Omental fat pad (tissue), 4 donors: ENCODE results near the gene GRID1. TPM values are rescaled to one million over a fixed set of nuclear protein-coding genes. Genes with fewer than 3 reads are reported as not detected.

Experiments used
- ATAC-seq: fragments of 150-250 bp; one replicate; pipeline ENCODE4 v1.9.1; 2016; ENCODE audit warnings: mild to moderate bottlenecking, moderate library complexity; ENCODE audit not compliant: low FRiP score
- DNase-seq: peaks from one replicate; pipeline ENCODE4 v3.0.0-alpha.2; 2019; ENCODE audit warnings: low spot score
- total RNA-seq, 4 donors: library from RNA; depleted of rRNA; stranded (reverse); fragments of >200 nt; gene quantifications; one replicate each; pipeline ENCODE4 v1.1.0, GENCODE V29; 2016
- TF ChIP-seq, protein P1 (sequence below), 3 donors: fragments of 450-650 bp; IDR thresholded peaks; one replicate each; pipeline ENCODE4 v1.5.1; 2016 to 2017; ENCODE audit warnings: antibody characterized with exemption in 3 of 3, mild to moderate bottlenecking in 3 of 3, moderate library complexity in 2 of 3

Gene GRID1
- total RNA-seq, 4 donors from 2014 or later: 1.5 to 3.5 (median 2.4) TPM

GRCh38 chr10:86247588-86247987 lies 119.0 kb downstream of the GRID1 start:
- no peak for DNase-seq
- TF ChIP-seq, protein P1, sequence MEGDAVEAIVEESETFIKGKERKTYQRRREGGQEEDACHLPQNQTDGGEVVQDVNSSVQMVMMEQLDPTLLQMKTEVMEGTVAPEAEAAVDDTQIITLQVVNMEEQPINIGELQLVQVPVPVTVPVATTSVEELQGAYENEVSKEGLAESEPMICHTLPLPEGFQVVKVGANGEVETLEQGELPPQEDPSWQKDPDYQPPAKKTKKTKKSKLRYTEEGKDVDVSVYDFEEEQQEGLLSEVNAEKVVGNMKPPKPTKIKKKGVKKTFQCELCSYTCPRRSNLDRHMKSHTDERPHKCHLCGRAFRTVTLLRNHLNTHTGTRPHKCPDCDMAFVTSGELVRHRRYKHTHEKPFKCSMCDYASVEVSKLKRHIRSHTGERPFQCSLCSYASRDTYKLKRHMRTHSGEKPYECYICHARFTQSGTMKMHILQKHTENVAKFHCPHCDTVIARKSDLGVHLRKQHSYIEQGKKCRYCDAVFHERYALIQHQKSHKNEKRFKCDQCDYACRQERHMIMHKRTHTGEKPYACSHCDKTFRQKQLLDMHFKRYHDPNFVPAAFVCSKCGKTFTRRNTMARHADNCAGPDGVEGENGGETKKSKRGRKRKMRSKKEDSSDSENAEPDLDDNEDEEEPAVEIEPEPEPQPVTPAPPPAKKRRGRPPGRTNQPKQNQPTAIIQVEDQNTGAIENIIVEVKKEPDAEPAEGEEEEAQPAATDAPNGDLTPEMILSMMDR (IDR thresholded peaks at IDR 0.05): no peak
- ATAC-seq: no peak

- ATAC-seq (no peak), DNase-seq (no peak)
- TF ChIP-seq, protein P1 (IDR thresholded peaks at IDR 0.05): no peak
These were observed 119.5 kb downstream of the GRID1 start for GRCh38 chr10:86247073-86247472.

GRCh38 chr10:86246279-86246940 lies 120.2 kb downstream of the GRID1 start:
- TF ChIP-seq, protein P1 (IDR thresholded peaks at IDR 0.05): no peak
- ATAC-seq (no peak), DNase-seq (no peak)

DNA sequence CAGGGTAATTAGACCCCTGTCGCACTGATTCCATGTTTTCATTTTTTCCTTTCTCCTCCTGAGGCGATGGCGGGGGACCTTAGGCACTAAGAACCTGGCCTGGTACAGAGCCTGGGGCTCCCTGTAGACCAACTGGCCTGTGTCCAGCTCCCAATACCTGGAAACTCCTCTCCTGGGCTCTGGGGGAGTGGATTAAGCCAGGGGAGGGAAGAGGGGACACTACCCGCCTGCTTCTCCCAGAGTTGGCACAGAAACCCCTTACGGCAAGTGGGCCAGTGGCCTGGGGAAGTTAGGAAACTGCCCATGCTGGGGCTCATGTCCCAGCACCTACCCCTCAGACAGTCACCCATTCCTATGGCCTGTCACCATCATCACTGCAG lies 121.6 kb downstream of the GRID1 start:
- ATAC-seq (no peak), DNase-seq (no peak)

GRCh38 chr10:86244297-86245014 lies 122.1 kb downstream of the GRID1 start:
- DNase-seq (no peak), ATAC-seq (no peak)
- TF ChIP-seq, protein P1 (IDR thresholded peaks at IDR 0.05): no peak

More for the DNA sequence above, 121.6 kb downstream of the GRID1 start:
- TF ChIP-seq, protein P1 (IDR thresholded peaks at IDR 0.05): no peak

DNA sequence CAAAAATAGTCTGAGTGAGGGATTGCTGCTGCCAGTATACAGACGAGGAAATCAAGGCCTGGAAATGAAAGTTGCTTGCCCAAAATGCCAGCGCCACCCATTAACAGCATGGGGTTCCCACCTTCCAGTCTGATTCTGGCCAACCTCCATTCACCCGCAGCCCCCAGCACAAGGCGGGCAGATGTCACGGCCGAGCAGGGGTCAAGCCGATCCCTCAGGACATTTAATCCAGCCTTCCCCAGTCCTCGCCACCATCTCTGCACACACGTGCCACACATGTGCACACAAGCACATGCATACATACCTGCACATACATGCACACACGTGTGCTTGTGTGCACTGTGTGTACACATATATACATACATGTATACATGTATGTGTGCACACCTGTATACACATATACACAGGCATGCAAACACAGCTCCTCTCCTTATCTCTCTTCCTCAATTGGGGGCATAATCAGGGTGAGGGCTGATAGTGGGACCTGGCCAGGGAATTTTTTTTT lies 122.9 kb downstream of the GRID1 start:
- TF ChIP-seq, protein P1 (IDR thresholded peaks at IDR 0.05): no peak
- DNase-seq (no peak), ATAC-seq (no peak)
